ENCODE results near the gene RNF121. TPM values are rescaled to one million over a fixed set of nuclear protein-coding genes. Genes with fewer than 3 reads are reported as not detected.
"Not testable (repeated sequence)": the region's sequence is repeated elsewhere in the genome, so short reads cannot be mapped to it uniquely, and the experiment has no call there.

RNF121 gene
- total RNA-seq = 29.0 and 30.5 TPM in 2 replicates

DNA sequence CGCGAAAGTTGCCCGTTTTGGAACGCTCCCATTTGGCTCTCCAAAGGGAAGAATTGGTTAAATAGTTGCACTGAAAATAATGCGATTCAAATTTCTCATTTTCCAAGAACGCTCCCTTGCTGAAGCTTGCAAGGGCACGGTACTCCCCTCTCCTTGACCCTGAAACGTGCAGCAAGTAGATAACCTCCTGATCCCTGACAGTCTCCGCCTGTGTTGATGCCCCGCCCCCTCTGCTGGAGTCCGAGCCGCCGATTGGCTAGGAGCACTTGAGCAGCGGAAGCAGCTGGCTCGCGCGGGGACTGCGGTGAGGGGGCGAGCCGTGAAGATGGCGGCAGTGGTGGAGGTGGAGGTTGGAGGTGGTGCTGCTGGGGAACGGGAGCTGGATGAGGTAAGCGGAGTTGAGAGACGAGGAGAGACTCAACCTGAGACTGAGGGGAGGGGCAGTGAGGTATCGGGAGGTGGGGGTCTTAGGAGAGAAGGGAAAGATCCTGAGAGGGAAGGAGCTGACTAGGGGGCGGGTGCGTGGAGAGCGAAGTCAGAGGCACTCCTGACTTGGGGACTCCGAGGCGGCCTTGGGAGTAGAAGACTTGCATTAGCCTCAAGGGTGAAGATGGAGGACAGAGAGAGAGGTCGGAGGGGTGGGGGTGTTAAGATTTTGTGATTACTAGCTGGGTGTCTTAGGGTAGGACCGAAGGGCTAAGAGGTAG lies at the start of gene RNF121:
TSS of gene RNF121 (plus strand) at position 310 of the 707 bp plus-strand sequence. CDS start at position 326, 16 bp downstream.
- intact Hi-C loops (cut with micrococcal nuclease) = loop anchor here (1.0 to 5.0 kb wide), 9 partner anchors 113 to 1448 kb away; partner anchors contain the start of genes ANAPC15, CLPB, LAMTOR1 and LRRC51

DNA sequence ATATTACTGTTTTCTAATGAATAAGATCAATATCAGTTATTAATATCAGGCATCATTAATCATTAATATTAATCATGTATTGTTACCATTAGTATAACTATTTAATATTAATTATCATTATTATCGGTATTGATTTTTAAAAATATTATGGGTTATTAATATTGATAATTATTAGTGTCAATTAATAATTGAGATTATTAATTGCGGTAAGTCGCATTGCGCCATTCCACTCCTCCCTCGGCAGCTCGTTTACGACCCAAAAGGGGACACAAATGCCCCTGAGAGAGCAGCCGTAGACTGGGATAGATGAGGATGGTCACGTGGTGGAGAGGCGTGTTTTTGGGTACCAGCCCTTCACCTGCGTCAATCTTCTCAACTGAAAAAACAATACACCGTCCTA lies 43.0 kb upstream of the RNF121 start:
- intact Hi-C loops (cut with micrococcal nuclease) = not testable (repeated sequence)

DNA sequence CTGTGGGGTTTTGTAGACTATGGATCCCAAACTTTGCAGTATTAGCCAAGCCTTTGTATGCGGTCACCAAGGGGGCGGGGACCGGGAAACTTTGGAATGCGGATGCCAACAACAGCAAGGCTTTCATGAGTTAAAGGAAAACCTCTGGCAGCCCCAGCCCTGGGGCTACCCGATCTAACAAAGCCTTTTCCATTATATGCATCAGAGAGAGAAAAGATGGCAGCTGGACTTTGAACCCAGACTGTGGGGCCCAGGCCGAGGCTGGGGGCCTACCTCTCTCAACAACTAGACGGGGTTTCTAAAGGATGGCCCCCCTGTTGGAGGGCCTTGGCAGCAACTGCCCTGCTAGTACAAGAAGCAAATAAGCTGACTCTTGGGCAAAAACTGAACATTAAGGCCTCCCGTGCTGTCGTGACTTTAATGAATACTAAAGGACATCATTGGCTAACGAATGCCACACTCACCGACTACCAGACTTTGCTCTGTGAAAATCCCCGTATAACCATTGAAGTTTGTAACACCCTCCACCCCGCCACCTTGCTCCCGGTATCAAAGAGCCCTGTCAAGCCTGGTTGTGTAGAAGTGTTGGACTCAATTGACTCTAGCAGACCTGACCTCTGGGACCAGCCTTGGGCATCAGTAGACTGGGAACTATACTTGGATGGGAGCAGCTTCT lies 40.4 kb upstream of the RNF121 start:
- intact Hi-C loops (cut with micrococcal nuclease) = not testable (repeated sequence)

DNA sequence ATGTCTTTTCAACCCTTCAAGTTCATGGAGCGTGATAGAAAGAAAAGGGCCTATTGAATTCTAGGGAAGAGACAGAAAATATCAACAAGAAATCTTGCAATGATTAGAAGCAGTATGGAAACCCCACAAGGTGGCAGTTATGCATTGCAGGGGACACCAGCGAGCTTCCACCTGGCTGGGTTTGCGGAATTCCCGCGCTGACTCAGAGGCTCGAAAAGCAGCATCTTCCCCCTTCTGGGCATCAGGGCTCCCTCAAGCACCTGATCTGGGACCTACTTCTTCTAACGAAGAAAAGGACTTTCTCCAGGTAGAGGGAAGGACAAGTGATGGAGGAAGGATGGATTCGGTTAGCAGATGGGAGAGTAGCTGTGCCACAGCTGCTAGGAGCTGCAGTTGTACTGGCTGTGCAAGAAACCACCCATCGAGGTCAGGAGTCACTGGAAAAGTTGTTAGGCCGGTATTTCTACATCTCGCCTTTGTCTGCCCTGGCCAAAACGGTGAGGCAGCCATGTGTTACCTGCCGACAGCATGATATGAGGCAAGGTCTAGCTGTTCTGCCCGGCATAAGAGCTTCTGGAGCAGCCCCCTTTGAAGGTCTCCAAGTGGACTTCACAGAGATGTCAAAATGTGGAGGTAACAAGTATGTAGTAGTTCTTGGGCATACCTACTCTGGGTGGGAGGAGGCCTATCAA lies 39.5 kb upstream of the RNF121 start:
- intact Hi-C loops (cut with micrococcal nuclease) = not testable (repeated sequence)

DNA sequence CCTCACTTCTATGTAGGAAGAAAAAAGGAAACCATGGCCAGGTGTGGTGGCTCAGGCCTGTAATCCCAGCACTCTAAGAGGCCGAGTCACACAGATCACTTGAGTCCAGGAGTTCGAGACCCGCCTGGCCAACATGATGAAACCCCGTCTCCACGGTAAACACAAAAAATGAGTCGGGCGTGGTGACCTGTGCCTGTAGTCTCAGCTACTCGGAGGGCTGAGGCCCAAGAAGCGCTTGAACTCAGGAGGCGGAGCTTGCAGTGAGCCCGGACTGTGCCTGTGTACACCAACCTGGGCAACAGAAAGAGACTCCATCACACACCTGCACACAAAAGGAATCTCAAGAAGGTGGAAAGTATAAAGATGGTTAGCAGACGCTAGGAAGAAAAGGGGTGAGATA lies 32.9 kb upstream of the RNF121 start:
- intact Hi-C loops (cut with micrococcal nuclease) = no loop called here

DNA sequence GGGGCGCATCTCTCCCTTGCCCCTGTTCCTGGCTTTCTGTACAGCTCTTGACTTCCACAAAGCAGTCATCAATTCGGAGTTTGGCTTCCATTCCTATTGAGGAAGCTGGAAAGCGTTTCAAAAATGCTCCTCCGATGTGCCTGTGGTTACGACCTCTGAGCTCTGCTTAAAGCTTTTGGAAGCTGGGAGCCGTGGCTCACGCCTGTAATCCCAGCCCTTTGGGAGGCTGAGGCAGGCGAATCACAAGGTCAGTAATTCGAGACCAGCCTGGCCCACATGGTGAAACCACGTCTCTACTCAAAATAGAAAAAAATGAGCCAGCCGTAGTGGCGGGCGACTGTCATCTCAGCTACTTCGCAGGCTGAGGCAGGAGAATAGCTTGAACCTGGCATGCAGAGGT lies 27.7 kb upstream of the RNF121 start:
- intact Hi-C loops (cut with micrococcal nuclease) = not testable (repeated sequence)

DNA sequence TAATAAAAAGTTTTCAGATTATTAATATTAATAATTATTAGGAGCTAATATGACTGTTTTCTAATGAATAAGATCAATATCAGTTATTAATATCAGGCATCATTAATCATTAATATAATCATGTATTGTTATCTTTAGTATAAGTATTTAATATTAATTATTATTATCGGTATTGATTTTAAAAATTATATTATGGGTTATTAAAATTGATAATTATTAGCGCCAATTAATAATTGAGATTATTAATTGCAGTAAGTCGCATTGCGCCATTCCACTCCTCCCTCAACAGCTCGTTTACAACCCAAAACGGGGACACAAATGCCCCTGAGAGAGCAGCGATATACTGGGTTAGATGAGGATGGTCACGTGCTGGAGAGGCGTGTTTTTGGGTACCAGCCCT lies 20.6 kb upstream of the RNF121 start:
- intact Hi-C loops (cut with micrococcal nuclease) = no loop called here

DNA sequence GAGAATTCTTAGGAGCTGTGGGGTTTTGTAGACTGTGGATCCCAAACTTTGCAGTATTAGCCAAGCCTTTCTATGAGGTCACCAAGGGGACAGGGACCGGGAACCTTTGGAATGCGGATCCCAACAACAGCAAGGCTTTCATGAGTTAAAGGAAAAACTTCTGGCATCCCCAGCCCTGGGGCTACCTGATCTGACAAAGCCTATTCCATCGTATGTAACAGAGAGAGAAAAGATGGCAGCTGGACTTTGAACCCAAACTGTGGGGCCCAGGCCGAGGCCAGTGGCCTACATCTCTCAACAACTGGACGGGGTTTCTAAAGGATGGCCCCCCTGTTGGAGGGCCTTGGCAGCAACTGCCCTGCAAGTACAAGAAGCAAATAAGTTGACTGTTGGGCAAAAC lies 18.1 kb upstream of the RNF121 start:
- intact Hi-C loops (cut with micrococcal nuclease) = not testable (repeated sequence)

DNA sequence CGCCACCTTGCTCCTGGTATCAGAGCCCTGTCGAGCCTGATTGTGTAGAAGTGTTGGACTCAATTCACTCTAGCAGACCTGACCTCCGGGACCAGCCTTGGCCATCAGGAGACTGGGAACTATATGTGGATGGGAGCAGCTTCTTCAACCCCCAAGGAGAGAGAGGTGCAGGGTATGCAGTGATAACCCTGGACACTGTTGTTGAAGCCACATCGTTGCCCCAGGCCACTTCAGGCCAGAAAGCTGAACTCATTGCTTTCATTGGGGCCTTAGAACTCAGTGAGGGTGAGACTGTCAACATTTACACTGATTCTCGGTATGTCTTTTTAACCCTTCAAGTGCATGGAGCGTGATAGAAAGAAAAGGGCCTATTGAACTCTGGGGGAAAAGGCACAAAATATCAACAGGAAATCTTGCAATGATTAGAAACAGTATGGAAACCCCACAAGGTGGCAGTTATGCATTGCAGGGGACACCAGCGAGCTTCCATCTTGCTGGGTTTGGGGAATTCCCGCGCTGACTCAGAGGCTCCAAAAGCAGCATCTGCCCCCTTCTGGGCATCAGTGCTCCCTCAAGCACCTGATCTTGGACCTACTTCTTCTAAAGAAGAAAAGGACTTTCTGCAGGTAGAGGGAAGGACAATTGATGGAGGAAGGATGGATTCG lies 17.4 kb upstream of the RNF121 start:
- intact Hi-C loops (cut with micrococcal nuclease) = not testable (repeated sequence)

DNA sequence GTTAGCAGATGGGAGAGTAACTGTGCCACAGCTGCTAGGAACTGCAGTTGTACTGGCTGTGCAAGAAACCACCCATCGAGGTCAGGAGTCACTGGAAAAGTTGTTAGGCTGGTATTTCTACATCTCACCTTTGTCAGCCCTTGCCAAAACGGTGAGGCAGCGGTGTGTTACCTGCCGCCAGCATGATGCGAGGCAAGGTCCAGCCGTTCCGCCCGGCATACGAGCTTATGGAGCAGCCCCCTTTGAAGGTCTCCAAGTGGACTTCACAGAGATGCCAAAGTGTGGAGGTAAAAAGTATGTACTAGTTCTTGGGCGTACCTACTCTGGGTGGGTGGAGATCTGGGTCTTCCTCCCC lies 16.9 kb upstream of the RNF121 start:
- intact Hi-C loops (cut with micrococcal nuclease) = not testable (repeated sequence)

DNA sequence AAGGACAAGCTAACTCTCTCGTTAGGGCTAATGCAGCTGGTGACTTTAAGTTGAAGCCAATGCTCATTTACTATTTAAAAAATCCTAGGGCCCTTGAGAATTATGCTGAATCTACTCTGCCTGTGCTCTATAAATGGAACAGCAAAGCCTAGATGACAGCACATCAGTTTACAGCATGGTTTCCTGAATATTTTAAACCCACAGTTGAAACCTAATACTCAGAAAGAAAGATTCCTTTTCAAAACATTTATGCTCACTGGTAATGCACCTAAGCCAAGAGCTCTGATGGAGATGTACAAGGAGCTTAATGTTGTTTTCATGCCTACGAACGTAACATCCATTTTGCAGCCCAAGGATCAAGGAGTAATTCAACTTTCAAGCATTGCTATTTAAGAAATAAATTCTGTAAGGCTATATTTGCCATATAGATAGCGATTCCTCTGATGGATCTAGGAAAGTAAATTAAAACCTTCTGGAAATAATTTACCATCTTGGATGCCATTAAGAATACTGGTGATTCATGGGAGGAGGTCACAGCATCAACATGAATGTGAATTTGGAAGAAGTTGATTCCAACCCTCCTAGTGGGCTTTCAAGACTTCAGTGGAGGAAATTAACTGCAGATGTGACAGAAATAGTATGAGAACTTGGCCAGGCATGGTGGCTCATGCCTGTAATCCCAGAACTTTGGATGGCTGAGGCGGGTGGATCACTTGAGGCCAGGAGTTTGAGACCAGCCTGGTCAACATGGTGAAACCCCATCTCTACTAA lies 14.9 kb upstream of the RNF121 start:
- intact Hi-C loops (cut with micrococcal nuclease) = no loop called here

DNA sequence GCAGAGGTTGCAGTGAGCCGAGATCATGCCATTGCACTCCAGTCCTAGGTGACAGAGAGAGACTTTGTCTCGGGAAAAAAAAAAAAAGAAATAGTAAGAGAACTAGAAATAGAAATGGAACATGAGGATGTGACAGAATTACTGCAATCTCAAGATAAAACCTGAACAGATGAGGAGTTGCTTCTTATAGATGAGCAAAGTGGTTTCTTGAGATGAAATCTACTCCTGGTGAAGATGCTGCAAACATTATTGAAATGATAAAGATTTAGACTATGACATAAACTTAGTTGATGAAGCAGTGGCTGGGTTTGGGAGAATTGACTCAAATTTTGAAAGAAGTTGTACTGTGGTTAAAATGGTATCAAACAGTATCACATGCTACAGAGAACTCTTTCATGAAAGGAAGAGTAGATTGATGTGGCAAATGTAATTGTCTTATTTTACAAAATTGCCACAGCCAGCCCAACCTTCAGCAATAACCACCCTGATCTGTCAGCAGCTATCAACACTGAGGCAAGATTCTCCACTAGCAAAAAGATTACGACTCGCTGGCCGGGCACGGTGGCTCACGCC lies 14.1 kb upstream of the RNF121 start:
- intact Hi-C loops (cut with micrococcal nuclease) = no loop called here

DNA sequence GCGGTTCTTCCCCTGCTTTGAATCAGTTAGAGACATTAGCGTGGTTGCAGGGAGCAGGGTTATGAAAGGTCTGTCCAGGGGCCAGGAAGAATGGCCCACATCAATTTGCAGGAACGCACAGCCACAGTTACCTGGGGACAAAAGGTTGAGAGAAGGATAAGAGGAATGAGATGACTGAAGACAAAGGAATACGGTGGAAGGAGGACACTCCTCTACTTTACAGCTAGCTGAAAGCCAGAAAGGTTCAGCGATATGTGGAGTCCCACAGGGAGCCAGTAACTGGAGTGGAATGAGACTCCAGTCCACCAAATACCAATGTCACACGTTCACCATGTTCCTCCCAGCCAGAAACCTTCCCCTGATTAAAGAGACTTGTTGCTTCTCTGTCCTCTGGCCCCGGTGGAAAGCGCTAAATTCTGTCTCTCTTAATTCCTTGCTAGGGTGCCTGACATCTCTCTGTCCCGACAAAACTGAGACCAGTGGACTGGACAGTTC lies 11.2 kb upstream of the RNF121 start:
- intact Hi-C loops (cut with micrococcal nuclease) = no loop called here

DNA sequence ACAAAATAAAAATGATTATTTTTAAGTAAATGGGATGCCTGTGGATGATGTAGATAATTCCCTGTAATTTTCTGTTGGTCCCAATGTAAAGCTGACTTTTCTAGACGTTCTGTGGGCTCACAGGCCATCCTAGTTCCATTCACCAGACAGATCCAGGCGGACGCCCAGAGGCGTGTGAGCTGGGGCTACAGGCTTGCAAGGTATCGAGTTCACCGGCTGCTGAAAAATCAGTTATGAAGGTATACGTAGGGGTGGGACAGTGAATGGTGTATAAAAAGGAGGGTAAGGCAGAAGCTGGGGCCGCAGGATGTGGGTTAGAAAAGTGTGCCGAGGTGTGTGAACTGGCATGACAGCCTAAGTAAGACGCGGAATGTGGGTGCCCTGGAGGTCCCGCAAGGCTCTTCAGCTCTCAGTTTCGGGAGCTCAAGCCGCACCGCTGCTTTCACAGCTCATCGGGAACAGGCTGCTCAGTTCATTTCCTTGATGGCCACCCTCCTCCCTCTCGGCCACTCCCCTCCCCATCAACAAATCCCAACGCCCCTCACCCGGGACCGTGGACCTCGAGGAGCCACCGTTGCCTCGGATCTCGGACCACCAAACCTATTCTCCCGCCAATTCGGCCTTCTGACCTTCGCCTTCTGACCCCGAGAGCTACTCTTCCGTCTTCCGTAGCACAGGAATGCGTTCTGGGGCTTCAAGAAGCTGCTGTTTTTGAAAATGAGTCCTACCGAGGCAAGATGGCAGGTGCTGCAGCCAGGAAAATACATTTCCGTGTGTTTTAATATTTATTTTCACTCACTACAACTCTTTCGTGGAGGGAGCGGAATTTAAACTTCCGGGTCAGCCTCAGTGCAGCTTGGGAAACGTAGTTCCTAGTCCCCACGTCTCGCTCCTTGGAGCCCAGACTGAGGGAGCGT lies 768 bp upstream of the RNF121 start, which contains the start of gene XNDC1N:
TSS of gene XNDC1N (minus strand) at position 775 of the 917 bp plus-strand sequence. CDS start 5,241 bp downstream, outside the sequence.
- intact Hi-C loops (cut with micrococcal nuclease) = loop anchor here (1.0 to 5.0 kb wide), 9 partner anchors 114 to 1449 kb away; partner anchors contain the start of genes ANAPC15, CLPB, LAMTOR1 and LRRC51

DNA sequence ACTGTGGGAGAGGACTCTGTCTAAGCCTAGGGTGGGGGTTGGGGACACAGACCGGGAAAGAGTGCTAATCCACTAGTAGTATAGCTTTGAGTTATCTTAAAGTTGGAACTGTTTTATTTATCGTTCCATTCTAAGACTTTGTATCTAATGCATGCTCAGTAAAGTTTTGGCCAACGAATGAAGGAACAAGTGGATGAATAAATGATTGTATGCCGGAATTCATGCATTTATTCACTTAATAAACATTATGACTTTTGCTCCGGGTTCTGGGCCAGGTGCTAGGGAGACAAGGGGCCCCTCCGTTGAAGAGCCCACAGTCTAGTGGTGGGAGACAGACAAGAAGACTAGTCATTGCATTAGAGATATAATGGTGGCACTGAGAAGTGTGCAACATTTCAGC lies 645 bp downstream of the RNF121 start:
- intact Hi-C loops (cut with micrococcal nuclease) = loop anchor here (5.0 kb wide), 2 partner anchors 113 to 1448 kb away; partner anchors contain the start of gene RELT

DNA sequence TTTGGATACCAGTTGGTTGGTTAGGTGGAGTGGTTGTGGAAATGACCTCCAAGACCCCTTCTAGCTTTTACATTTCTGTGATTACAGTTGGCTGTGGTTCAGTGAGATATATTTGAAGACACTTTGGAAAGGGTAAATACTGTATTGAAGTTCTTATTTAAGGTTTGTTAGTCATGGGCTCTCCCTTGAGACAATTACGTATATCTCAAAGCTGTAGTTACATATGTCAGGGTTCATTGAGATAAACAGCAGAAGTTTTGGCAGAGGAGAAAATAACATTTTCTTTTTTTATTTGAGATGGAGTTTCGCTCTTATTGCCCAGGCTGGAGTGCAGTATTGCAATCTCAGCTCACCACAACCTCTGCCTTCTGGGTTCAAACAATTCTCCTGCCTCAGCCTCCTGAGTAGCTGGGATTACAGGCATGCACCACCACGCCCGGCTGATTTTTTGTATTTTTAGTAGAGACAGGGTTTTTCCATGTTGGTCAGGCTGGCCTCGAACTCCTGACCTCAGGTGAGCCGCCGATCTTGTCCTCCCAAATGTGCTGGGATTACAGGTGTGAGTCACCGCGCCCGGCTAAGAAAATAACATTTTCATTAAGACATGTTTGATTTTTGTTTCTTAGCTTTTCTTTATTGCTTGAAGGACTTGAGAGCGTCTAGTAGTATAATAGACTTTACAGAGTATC lies 1.9 kb downstream of the RNF121 start:
- intact Hi-C loops (cut with micrococcal nuclease) = no loop called here

DNA sequence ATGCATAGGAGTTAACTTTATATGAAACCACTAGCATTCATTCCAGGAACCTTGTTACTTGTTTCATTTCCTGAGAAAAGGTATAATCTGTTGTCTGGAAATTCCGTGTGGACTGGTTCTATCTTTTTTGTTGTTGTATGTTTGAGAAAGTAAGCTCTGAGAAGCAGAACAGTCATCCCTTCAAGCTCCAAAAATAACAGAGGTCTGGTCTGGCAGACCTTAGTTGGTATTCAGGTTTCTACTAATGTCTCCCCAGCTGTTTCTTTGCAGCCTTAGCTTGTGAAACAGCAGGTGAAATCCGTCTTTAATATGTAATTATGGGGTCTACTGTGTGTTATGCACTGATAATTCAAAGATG lies 2.4 kb downstream of the RNF121 start:
- intact Hi-C loops (cut with micrococcal nuclease) = no loop called here

DNA sequence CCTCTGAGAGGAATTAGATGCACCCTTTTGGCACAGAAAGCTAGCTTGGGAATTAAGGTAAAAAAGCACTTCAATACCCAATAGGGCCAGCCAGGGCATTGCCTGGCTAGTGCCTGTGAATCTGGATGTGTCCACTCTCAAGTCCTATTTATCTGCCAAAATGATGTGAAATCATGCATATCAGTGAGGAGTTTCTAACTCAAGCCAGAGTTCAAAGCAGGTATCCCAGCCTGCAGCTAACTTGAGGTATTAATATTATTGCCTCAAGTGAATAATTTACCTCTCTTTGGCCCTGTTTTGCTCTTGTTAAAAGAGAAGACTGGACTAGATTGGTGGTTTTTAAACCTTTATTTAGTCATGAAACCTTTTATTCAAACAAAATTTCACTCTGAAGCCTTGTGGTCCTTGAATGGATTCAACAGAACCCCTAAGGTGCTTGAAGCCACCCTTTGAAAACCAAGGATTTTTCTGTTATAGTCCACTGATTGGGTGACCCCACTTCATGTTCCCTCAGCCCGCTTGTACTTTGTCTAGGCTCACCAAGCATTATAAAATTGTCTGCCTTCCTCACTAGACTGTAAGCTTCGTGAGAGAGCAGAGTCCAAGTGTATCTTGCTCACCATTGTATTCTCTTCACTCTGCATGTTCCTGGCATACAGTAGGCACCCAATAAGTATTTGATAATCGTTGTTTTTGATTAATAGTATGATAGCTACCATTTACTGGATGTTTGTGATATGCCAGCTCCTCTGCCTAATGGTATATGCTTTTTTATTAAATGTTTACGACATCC lies 4.5 kb downstream of the RNF121 start:
- intact Hi-C loops (cut with micrococcal nuclease) = no loop called here

Data from T-helper 2 cell treated with Interferon-gamma antibody and Interleukin-4, amounts not matched to agents 100 ng/mL and 5 ng/mL, for 36 hours (primary cell).